SK-N-DZ (cell line): ENCODE results near the gene CYP2W1.
A peak's percentile ranks its signal among the peaks of the same experiment; 100 is the strongest.

Source experiments
- DNase-seq: peaks from one replicate; pipeline ENCODE4 v3.0.0-alpha.2; 2015; ENCODE audit warnings: low spot score

Gene CYP2W1

DNA sequence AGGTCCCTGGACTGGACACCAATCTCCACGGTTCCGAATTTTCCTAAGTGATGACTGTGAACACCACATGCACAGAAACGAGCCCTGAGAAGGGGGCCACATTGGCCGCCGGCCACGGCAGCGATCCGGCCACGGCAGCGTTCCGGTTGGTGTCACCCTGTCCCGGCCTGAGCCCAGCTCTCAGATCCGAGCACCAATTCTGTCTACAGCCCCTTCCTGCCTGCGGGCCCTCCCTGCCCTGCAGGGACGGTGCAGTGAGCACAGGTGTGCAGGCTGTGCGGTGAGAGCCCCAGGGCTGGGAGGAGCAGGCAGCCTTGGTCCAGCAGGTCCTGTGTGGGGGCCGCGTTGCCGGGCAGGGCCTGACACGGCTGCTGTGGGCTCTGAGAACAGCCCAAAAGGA is 31.7 kb downstream of the CYP2W1 start:
- DNase-seq, result no peak

DNA sequence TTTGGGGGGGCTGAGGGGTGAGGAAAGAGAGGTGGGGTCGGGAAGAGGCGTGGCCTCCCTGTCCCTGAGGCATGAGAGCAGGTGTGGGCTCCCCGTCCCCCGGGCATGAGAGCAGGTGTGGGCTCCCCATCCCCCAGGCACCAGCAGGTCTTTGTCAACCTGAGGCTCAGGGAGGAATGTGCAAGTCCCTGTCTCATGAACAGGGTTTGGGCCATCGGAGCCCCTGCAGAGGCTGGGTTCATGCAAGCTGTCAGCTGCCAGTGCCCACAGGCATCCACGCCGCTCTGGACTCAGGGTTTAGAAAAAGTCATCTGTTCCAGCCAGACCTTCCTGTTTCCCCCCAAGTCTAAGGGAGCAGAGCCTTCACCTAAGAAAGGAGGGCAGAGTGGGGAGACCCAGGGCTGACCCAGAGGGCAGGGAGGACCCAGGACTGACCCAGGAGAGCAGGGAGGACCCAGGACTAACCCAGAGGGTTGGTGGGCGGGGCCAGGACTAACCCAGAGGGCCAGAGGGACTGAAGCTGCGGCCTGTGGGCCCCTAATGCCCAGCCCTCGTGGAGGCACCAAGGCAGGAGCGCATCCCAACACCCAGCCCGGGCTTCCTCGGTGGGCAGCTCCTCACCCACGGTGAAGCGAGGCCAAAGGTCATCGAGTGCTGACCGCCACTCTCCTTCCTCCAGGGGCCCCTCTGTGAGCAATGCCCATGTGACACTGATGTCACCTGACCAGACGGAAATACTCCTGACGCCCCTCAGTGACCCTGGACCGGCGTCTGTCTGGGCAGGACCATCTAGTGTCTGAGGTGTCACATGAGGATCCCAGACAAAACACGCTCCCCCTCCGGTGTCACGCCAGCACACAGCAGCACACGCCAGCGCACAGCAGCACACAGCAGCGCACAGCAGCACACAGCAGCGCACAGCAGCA is 32.5 kb downstream of the CYP2W1 start:
- DNase-seq, result no peak

DNA sequence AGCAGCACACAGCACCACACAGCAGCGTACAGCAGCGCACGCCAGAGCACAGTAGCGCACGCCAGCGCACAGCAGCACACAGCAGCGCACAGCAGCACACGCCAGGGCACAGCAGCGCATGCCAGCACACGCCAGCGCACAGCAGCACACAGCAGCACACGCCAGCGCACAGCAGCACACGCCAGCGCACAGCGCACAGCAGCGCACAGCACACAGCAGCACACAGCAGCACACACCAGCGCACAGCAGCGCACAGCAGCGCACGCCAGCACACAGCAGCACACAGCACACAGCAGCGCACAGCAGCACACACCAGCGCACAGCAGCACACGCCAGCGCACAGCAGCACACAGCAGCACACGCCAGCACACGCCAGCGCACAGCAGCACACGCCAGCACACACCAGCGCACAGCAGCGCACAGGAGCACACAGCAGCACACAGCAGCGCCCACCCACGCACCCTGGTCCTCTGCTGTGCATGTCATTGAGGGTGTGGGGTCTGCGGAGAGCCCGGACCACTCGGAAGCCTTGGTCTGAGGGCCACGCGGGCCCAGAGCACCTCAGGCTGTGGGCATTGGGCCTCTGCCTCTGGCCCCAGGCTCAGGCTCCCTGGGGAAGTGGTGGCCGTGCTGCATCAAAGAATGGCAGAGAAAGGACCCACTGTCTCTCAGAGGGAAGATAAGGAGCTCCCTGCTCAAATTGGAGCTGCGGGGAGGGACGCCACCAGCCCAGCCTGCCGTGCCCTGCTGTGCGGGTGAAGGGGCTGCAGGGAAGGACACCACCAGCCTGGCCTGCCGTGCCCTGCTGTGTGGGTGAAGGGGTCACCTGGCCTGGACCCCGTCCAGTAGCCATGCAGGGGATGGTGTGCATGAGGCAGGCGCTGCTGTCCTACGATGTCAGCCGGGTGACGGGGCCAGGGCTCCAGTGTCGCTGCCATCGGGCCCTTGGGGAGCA is 33.9 kb downstream of the CYP2W1 start:
- DNase-seq, result no peak

DNA sequence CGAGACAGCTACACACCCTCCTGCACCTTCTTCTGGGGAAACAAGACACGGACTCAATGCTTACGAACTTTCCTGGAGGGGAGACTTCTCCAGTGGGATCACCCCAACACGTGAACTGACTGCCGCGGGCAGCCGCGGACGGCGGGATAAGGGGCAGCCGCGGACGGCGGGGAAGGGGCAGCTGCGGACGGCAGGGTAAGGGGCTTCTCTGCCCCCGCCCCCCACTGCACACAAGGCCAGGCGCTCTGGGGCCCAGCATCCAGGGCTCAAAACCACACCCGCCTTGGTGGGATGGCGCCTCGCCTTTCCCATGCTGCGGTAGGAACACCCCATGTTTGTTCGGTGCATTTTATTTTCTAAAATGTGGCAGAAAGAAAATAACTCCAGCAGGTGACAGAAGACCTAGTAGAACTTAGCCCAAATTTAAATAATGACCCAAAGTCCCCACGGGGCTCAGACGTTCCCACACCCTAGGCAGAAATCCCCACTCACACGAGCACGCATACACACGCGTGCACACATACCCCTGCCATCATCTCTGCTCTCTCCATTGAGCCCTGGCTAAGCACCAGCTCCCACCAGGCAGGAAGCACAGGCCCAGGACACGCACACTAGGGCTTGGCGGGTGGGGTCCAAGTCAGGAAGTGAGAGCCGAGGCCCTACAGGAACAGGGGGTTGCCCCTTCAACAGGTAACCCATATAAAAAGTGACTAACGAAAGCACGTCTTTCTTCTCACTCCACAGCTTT is 34.8 kb downstream of the CYP2W1 start:
- no peak for DNase-seq

DNA sequence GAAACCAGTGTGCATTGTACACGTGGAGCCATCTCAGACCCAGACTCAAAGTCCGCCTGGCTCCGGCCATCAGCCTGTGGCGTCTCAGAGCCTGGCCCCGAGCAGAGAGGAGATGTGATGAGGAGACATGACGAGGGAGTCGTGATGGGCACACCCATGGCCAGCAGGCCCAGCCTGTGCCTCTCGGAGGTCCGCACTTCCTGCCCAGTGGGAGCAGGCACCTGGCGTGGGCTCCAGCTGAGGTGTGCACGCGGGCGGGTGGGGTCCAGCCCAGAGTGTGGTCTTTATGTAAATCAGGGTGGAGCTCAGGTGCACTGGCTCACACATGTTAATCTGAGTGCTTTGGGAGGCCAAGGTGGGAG is 35.3 kb downstream of the CYP2W1 start:
- no peak for DNase-seq

DNA sequence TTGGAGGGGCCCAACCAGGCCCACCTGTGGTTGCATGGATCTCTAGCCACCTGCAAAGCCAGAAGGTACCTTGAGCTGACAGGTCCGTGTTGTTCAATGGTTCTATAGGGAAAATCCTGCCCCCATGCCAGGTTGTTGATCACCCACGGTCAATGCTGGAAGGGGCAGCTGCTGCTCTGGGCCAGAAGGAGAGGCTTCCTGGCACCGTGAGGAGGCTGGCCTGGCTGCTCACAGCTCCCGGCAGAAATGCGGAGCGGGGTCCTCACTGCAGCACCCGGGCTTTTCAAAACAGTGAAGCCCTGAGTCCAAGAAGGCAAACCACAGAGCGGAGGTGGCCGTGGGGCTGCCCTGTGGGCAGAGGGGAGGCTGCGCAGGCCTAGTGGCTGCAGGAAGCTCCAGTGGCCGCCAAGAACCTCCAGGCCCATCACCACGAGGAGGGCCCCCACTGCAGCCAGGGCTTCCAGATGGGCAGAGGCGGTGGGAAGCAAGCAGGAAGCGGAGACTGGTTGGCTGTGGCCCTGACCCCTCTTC is 36.3 kb downstream of the CYP2W1 start:
- DNase-seq, result no peak

DNA sequence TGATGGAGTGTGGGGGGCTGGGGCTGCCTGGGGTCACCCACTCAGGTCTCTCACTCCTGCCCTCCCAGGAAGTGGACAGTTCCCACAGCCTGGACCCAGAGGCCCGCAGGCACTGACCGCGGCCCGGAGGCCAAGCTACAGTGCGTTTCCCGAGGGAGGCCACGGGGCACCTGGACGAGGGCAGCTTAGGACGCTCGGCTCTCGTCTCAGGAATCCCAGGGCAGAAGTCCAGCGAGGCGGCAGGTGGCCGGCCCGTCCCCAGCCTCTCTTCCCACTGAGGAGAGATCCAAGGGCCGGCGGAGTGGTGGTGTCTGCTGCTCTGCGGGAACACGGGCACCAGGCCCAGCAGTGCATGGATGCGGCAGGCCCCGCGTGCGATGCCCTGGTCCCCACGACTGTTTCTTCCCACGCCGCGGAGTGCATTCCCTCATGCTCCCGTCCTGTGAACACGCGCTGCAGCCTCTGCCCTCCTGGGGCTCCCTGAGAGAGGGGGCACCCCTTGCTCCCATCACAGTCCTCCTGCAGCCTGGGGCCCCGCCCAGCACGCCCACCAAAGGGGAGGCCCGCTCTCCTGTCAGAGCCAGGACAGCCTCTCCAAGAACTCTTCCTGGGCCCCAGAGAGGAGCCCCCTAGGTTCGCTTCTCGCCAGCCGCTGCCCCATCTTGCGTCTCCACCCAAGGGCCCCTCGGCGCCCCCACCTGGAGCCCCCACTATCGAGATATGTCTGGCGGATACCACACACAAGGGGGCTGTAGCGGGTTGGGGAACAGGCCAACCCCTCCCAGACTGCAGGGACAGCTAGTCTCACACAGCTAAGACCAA is 37.0 kb downstream of the CYP2W1 start:
- DNase-seq, result no peak

DNA sequence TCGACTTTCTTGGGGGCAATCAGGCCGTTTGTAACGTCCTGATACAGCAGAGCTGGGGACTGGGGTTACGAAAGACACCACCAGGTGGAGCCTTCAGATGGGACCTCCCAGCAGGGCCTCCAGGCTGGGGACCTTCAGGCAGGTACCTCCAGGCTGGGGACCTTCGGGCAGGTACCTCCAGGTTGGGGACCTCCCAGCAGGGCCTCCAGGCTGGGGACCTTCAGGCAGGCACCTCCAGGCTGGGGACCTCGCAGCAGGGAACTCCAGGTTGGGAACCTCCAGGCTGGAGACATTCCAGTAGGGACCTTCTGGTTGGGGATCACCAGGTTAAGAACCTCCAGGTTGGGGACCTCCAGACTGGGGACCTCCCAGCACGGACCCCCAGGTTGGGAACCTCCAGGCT is 37.9 kb downstream of the CYP2W1 start:
- no peak for DNase-seq

DNA sequence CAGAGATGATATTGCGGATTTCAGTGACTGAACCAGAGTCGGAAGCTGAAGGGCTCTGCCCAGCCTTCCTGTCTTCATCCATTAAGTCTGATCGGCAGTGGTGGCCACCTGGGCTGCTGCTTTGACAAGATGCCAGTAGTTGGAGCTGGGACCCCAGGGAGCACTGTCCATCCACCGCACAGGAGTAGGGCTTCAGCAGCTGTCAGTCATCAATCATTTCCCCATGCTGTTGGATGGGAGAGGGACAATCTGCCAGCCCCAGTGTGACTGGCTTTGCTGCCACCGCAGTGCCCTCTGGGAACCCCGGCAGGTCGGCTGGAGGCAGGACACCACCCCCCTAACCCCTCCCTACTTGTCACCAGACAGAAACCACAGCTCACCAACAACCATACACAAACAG is 38.4 kb downstream of the CYP2W1 start:
- no peak for DNase-seq

DNA sequence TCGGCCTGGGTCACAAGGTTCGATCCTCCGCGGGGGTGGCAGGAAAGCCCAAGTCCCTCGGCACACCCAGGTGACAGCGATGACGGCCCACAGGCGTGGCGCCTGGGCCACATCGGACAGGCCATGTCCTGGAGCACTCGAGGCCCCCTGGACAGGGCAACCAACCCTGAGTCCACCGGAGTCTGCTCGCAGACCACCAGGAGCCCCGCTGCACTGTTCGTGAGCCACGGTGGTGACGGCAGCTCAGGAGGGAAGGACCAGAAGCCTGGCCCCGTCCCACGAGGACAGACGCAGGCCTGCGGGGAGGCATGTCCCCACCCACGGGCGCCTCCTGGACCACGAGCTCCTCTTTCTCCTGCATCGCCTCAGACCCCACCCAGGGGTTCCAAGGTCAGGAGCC is 39.0 kb downstream of the CYP2W1 start:
- DNase-seq, result no peak

DNA sequence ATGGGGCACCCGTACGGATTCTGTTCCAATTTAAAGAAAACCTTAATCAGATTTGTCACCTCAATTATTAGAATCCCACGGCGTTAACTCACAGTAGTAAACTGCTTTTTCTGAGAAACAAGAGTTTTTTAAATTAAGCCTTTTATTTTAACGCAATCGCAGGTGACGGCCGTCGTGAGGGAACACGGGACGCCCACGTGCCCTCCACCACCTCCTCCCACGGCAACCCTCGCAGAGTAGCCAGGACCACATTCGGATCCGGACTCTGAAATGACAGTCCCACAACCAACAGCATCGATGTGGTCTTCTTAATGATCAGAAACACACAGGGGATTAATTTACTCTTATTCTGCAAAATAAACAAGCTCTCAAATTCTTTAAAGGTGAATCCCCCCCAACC is 39.4 kb downstream of the CYP2W1 start:
- no peak for DNase-seq

DNA sequence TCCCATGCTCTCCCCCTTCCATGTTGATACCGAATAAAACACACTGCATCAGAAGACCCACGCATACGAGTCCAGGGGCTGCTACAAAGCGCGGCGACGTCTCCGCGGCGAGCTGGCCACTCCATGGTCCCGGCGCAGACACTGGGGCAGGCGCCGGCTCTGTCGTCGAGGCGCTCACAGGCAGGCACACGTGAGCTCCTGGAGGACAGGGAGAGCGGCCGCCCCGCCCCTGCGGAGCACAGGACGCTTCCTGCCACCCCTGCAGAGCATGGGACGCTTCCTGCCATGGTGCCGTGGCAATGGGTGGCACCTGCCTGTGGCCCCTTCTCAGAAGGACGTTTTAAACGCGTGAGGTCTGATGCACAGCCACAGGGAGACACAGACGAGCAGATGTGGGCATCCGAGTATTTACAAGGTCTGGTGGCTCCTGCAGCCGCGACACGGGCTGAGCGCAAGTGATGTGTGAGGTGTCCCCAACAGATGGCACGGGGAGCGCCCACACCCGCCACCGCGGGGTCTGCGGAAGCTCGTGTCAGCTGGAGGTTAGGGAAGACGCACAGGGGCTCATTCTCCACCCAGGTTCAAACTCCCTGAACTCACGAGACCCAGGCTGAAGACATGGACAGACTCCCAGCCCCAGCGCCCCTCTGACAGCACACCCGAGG is 40.0 kb downstream of the CYP2W1 start:
- no peak for DNase-seq

DNA sequence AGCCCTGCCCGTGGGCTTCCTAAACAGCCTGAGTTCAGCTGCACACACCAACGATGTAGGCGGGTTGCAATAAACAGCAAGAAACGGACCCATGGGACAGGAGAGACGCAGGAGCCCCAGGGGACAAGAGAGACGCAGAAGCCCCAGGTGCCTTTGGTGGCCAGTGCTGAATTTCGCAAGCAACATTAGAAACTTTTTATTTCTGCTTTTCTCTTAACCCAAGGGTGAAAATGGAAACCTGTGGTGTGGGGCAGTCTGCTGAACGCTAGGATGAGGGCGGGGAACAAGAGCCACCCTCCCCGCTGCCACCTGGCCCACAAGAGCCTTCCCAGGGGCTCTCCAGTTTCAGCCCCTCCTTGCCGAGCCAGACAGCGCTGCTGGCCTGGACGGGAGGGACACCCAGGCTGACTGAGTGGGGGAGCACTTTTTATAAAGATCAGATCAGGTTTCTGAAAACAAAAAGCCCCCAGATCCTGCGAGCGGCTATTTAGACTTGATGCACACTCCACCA is 41.4 kb downstream of the CYP2W1 start:
- no peak for DNase-seq

DNA sequence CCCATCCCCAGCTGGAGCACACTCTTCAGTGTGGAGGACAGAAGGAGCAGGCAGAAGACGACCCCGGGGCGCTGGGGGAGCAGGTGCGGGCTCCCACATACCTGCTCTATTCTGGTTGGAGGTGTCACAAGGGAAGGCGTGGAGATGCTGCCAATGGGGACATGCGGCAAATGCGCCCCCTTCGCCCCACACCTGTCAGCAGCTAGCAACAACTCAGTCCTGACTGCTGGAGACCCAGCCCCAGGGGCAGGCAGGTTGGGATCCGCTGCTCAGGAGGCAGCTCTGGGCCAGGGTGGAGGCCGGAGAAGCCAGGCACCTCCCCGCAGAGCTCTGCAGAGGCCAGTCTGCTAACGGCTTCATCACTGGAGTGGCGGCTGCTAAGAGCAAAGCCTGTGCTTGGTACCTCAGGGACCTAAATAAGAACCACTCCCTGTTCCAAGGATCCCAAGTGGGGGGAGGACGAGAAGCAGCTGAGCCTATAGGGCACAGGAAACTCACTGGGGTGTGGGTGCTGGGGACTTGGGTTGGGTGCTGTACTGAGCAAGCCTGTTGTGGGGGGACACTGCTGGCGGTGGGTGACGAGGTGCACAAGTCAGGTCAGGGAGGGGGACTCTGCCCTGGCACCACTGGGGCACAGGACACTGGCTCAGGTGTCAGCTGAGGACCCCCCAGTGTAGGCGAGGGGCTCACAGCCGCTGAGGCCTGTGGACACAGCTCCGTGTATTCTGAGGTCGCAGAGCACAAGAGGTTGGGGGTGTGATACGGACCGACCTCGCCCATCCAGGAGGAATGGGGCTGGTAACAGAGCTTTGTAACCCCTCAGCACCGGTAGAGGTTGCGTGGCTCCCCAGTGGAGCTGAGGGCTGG is 42.1 kb downstream of the CYP2W1 start:
- no peak for DNase-seq

DNA sequence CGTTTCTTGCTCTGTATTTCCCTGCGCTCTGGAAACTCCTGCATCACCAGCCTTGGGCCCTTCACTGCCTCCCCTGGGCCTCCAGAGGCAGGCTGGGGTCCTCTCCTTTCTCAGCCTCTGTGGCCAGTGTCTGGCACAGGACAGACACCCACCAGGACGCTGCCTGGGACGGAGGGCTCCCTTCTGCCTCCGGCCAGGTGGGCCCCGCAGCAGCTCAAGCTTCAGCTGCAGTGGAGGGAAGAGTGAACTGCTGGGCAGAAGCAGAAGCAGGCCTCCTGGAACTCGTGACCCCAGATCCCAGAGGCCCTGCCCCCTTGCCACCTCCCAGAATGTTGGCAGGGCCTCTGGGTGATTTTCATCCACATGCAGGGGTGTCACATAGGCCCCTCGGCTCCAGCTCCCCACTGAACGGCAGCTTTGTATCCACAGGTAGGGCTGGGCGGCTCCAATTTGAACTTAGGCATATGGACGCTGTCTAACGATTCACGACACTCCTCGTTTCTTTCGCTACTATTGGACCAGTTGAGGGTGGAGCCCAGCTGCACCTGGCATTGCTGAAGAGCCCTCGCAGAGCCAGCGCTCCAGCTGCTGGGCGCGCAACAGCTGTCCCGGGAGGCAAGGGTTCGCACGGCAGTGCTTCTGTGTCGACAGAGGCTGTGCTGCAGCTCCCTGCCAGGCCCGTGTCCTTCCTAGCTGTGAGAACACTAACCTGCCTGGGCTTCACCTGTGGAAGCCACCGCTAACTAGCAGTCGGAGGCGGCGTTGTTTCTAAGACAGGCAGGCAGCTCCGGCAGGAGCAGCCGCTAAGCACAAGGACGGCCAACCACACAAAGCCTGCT is 43.0 kb downstream of the CYP2W1 start:
- DNase-seq, result no peak

DNA sequence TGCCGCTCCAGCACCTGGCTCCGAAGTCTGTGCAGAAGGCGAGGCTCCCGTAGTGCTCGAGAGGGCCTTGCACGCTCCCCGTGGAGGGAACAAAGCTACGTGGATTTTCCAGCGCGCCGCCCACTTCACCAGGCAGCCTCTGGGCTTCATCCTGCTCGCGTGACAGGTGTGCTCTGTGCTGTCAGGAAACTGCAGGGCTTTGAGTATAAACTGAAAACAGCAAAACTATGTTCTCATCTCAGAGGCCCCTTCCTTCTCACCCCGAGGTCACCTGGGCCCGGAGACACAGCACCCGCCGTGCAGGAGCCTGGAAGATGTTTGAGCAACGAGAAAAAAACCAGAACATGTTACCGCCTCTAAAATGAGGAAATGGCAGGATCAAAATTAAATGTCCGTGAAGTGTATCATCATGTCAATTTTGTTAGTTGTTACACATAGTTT is 43.8 kb downstream of the CYP2W1 start:
- no peak for DNase-seq

DNA sequence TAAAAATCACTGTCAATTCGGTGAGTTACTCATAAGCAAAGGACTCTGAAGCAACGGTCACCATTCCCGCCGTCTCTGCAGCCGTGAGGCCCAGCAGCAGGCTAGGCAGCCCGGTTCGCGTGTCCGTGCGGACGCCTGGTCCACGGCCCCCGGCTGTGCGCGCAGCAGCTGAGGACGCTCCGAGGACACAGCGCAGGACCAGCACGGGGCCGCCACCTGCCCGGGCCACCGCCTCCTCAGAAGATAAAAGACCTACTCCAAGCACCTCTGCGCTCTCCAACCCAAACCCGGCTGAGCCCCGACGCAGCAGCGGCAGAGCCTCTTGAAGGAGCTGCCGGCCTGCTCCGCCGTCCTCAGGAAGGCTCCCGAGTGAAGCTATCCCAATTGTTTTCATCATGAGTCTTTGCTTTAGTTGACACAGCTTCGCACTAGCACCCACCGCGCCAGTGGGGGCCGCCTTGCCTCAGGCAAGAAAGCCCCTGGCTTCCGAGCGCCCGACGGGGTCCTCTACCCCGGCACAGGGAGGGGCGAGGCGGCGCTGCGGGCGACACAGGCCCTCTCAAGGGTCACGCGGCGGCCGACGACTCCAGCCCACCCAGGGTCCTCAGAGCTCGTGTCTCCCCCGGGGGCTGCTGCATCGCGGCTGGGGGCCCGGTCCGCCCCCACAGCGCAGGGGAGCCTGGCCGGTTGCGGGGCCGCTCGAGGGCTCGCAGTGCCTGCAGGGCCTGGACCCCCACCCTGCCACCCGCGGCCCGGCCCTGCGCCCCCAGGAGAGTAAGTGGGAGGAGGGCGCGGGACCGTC is 44.5 kb downstream of the CYP2W1 start:
- peak; percentile 54 for DNase-seq
